Lower leg skin (tissue), 3 donors: ENCODE measurements around the gene SLC35E3.

Experiments used
- CTCF ChIP-seq, 3 donors: fragments of 450-650 bp; IDR thresholded peaks; one replicate each; pipeline ENCODE4 v1.5.1; 2016; ENCODE audit warnings: antibody characterized with exemption in 3 of 3, mild to moderate bottlenecking in 3 of 3, moderate library complexity in 2 of 3
- POLR2A ChIP-seq, 2 donors: fragments of 450-650 bp; IDR thresholded peaks; one replicate each; pipeline ENCODE4 v1.6.1; 2016 to 2017; ENCODE audit warnings: antibody characterized with exemption in 2 of 2, mild to moderate bottlenecking in 1 of 2, moderate library complexity in 1 of 2

GRCh38 chr12:68821357-68822188 is 75.6 kb downstream of the SLC35E3 start:
- TF ChIP-seq POLR2A (IDR thresholded peaks at IDR 0.05), result no peak
- no peak for TF ChIP-seq CTCF (IDR thresholded peaks at IDR 0.05)
